Stimulated activated CD8-positive, alpha-beta memory T cell treated with anti-CD3 and anti-CD28 coated beads, Interleukin-7, amount 100 ng/mL, for 48 hours (primary cell): ENCODE data around the gene MSL1.

Experiments
- DNase-seq, 2 donors: peaks; one replicate each; pipeline ENCODE4 v3.0.0-alpha.2; 2020; ENCODE audit warnings: low read depth in 1 of 2; ENCODE audit errors: extremely low read depth in 1 of 2

MSL1 gene

DNA sequence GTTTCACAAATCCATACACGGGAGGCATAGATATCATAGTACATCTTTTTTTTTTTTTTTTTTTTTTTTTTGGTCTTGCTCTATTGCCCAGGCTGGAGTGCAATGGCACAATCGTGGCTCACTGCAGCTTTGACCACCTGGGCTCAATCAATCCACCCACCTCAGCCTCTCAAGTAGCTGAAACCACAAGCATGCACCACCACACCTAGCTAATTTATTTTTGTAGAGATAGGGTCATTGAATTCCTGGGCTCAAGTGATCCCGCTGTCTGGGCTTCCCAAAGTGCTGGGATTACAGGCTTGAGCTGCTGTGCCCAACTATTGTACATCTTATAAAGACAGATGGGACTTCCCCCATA is 52.0 kb downstream of the MSL1 start:
- DNase-seq = no peak

GRCh38 chr17:40174514-40174913 is 52.7 kb downstream of the MSL1 start:
- DNase-seq = no peak

DNA sequence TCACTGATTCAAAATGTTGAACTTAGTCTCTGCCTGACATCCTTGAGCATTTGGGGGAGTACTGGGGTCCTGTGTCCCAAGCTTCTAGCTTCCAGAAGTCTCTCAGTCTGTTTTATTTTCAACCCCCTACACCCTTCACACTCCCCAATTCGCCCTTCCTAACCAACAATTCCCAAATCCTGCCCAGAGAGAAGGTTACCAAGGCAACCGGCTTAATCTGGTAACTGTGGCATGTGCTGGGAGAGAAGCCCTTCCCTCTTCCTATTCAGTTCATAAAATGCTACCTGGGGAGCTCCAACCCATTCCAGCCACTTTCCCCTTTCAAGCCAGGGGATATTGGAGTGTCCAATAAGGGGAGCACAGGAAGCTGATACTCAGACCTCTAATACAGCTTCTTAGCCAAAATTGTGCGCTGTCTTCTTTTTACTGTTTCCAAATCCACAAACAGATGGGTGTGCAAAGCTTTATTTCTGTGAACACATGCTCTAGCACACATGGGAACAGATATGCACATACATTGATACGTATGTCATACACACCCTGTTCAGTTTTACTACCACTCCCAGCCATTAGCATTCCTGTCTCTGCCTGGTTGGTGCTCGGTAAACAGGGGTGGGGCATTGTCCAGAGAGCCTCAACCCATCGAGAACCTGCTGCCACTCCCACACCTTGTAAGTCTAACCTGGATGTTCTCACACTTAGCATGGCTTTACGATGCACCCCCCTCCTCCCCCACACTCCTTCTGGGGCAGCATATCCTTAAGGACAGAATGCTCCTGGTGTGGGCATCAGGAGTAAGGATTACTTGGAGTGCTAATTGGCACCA is 54.4 kb downstream of the MSL1 start:
- DNase-seq = no peak

GRCh38 chr17:40176754-40177110 is 55.0 kb downstream of the MSL1 start:
- DNase-seq = no peak

DNA sequence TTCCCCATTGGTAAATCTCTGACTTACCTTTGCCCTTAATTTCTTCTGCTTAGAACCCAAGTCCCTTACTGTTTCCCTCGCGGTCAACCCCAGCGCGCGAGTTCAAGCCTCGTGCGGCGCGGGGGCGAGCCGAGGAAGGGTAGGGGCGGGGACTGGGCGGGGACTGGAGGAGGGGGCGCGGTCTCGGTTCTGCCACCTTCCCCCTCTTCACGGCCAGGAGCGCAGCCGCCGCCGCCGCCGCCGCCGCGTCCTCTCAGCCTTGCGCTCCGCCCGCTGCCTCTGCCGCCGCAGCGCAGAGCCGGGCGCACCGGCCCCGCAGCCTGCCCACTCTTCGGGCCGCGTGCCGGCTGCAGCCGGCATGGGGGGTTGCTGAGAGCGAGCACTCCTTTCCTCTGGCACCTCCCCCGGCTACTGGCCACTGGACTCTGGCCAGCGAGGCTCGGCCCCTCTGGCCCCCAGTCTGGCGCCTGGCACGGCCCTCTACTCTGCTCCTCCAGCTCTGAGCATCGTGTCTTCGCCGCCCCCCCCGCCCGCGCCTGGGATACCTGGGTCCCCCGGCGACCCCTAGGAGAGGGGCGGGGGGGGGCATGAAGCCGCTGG is 55.6 kb downstream of the MSL1 start, which contains the start of gene RAPGEFL1:
Gene RAPGEFL1, plus strand, starts transcription at position 196 of the 600 bp plus-strand sequence. Its CDS starts 392 bp downstream, at position 588.
- DNase-seq = peak; percentile 71 to 79

- DNase-seq = no peak
Measured at GRCh38 chr17:40178021-40178601, 56.3 kb downstream of the MSL1 start.

GRCh38 chr17:40178660-40179059 is 56.9 kb downstream of the MSL1 start:
- DNase-seq = no peak

DNA sequence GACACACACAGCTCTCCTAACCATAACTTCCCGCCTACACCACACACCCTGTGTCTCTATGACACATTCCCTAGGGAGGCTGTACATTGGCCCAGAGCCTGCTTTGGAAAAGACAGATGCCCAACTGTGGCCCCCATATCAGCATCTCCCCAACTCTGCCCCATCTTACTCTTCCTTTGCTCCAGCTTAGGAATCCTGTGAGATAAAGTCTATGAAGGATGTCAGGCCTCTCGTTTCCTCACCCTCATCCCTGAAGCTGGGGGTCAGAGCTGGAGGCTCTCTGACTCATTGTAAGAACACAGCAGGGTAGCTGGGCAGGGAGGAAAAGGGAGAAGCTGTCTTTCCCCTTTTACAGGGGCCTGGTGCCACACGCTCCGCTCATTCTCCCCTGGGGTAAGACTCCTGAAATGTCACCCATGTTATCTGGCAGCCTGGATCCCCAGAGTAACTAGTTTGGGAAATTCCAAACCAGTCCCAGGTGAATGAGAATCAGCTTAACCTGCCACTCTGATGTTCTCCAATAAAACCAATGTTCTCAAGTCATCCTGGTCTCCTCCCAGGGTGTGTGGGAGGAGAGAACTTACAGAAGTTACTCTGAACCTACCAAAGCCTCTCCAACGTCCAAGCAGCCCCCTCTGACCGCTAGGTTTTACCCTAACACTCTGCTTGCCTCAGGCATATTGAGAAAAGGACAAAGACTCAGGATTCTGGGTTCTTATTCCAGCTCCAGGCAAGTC is 58.3 kb downstream of the MSL1 start:
- DNase-seq = no peak

GRCh38 chr17:40180694-40181093 is 58.9 kb downstream of the MSL1 start:
- no peak for DNase-seq

- no peak for DNase-seq
Measured at GRCh38 chr17:40181205-40181604, 59.4 kb downstream of the MSL1 start.

DNA sequence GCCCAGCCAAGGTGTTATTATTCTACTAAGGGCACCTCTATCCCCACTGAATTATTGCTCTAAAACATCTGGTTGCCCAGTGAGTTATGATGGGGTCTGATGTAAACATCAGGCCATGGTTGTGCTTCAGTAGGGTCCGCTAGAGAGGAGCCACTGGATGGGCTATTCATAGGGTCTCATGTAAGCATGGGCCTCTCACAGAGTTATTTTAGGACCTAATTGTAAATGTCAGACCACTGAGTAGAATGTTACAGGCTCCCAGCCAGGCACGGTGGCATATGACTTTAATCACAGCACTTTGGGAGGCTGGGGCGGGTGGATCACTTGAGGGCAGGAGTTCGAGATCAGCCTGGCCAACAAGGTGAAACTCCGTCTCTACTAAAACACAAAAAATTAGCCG is 60.8 kb downstream of the MSL1 start:
- DNase-seq = no peak
